Measurements from ENCODE around the gene RAB36.

- TF ChIP-seq CTCF (IDR thresholded peaks at IDR 0.05) (no peak), POLR2AphosphoS5 (IDR thresholded peaks at IDR 0.05; ENCODE audit: low read depth, low read length) (no peak), SIN3A (IDR thresholded peaks at IDR 0.05; ENCODE audit: borderline replicate concordance, insufficient read depth, low read depth, low read length) (no peak)
These were observed 8.7 kb downstream of the RAB36 start for GRCh38 chr22:23153994-23154393.

Data from Panc1 (cell line).